ENCODE results near the gene PBX3.

The PBX3 gene

DNA sequence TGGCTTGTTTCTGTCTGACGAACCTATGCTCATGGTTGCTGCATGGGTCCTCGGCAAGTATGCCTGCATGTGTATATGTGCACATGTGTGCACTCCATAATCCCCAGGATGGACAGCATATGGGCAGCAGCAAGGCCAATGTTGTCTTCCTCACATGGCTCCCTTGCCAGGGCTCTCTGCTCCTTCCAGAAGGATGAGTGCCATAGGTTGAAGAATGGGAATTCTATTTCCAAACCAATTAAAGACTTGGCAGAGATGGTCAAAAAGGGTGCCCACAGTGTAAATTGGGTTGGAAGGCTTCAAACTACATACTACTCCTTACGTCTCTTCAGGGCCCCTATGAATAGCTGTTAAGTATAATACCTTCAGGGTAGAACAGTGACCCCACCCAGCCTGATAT lies 212.1 kb downstream of the PBX3 start:
- DNase-seq: no peak

DNA sequence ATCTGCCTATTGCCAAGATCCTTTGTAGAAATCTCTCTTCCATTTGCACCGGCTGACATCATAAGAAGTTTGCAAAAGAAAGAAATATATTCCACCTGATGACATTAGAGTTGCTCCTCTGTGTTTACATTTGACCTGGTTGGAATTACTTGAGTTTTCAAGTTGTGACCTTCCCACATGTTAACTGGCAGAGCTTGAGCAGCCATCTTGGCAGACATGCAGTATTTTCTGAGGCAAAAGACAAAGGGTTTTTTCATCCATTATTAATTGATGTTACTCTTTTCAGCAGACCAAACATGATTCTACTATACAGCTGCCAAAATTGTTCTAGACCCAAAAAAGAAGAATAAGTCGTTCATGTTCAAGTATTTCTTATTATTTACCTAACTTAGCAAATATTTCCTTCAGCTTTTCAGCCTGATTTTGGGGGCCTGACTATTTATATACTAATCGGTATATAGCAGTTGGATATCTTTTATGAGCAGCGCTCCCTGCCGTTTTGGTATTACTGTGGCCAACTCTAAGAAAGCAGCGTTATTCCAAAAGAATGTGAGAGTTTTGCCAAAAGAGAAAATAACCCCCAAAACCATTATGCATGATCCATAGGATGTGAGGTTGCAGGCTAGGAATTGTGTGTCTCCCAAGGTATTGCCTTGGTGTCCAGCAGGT lies 212.9 kb downstream of the PBX3 start:
- DNase-seq: no peak

- DNase-seq: no peak
Measured at GRCh38 chr9:125960626-125961025, 213.5 kb downstream of the PBX3 start.

DNA sequence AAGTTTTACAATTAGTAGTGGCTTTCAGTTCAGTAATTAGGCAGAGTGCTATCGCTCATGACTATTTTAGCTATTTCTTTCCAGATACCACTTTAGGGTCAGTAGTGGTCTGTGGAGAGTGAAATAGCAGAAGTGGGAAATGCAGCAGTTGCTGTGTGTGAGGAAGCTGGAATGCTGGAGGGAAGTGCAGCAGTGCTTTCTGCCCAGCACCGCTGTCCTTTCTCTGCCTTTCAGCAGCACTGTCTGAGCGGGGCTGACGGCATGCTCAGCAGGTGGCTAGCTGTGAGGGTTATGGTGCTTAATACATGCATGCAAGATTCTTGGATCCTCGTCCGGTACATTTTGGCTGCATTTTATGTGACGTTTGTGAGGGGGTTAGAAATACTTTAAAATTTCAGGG lies 213.9 kb downstream of the PBX3 start:
- no peak for DNase-seq

GRCh38 chr9:125963932-125964331 lies 216.8 kb downstream of the PBX3 start:
- DNase-seq: no peak

GRCh38 chr9:125964702-125965225 lies 217.6 kb downstream of the PBX3 start:
- no peak for DNase-seq

DNA sequence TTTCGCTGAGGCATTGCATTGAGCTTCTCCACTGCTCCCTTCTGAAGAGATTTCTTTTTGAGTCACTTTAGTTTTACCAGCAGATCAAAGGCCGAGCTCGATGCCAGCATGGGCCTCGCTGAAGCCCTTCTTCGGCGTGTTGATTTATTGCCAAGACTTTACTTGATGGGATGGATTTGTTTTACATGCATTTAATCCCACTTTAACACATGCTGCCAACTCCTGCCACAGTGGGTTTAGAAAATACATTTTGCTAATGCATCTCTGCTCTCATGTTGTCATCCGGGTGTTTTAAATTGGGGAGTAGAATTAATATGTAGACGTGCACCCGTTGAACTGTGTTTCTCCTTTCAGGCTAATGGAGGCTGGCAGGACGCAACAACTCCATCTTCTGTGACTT lies 218.3 kb downstream of the PBX3 start:
- peak; percentile 95 for DNase-seq

DNA sequence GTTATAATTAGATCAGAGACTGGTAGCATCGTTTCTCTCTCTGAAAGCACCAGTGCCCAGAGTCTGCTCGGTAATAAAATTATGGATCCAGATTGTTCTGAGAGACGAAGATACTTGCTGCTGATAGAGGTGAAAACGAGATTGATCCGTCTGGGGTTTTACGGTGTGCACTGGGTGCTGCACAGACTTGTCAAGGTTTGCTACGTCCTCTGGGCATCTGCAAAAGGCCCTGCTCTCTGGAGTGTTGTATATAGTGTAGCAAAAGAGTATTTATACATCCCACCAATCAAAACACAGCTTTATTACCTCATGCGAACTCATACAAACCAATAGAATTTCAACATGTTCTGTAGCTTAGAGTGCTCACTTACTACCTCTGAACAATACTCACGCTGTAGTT lies 219.3 kb downstream of the PBX3 start:
- peak; percentile 53 for DNase-seq

- peak; percentile 73 for DNase-seq
Measured at GRCh38 chr9:125966959-125967711, 220.0 kb downstream of the PBX3 start.

- DNase-seq: no peak
Measured at GRCh38 chr9:125968714-125969374, 221.7 kb downstream of the PBX3 start.

- no peak for DNase-seq
Measured at GRCh38 chr9:125969462-125969861, 222.3 kb downstream of the PBX3 start.

- no peak for DNase-seq
Measured at GRCh38 chr9:125969868-125970267, 222.7 kb downstream of the PBX3 start.

- DNase-seq: no peak
Measured at GRCh38 chr9:125970340-125970739, 223.2 kb downstream of the PBX3 start.

DNA sequence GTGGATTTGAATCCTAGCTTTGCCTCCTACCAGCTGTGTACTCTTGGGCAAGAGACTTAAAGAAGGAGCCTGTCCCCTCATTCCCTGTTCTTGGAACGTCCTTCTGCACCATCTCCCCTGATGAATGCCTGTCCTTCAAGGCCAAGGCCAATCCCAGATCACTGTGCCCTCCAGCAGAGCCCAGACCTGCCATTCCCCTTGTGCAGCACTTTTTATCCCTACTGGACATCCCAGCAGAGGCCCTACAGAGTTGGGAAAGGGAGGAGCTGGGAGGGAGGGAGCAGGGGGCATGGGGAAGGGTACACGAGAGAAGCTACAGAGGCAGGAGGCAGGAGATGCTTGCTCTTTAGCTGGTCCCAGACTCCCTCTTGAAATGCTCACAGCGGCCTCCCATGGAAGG lies 223.9 kb downstream of the PBX3 start:
- no peak for DNase-seq

- DNase-seq: no peak
Measured at GRCh38 chr9:125972012-125972729, 225.0 kb downstream of the PBX3 start.

GRCh38 chr9:125973547-125973946 lies 226.4 kb downstream of the PBX3 start:
- no peak for DNase-seq

GRCh38 chr9:125974705-125975104 lies 227.5 kb downstream of the PBX3 start:
- no peak for DNase-seq

- no peak for DNase-seq
Measured at GRCh38 chr9:125977223-125977622, 230.1 kb downstream of the PBX3 start.

GRCh38 chr9:125979383-125979782 lies 232.2 kb downstream of the PBX3 start:
- no peak for DNase-seq

DNA sequence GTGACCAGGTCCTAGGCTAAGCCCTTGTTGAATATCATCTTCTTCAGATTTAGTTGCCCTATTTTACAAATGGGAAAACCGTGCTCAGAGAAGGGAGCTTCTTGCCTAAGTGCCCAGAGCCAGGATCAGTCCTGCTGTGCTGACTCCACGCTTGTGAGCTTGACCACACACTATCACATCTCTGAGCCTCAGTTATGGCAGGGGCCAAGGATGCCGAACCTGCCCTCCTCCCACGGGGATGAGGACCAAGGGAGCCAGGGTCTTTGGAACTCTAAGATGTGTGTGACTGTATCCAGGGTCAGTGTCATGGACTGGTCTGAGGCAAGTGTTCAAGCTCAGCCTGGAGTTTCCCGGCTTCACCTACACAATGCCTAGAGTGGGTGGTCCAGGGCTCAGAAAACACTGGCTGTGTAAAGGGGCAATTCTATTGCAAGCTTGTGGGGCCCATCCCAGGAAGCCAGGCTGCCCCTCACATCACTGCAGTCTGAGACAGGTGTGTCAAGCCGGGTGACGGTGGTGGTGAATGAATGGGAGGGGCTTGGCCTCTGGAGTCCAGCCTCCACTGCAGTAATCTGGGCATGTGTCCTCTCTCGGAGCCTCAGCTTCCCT lies 235.7 kb downstream of the PBX3 start:
- DNase-seq: no peak

DNA sequence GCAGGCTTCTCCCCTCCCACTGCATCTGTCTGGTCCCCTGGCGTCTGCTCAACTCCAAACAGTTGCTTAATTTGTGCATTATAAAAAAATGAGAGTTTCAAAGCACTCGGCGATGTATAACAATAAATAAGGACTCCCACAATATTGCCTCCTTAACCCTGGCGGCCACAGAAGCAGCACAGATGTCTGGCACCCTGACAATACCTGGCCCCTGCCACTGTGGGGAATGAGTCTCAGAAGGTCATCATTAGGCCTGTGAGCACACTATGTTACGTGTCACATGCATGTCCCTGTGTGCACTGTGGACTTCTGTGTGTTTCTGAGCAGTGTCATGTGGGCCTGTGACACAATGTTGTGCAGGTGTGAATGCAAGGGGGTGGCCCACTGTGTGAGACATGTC lies 236.5 kb downstream of the PBX3 start:
- no peak for DNase-seq

GRCh38 chr9:125984461-125984860 lies 237.3 kb downstream of the PBX3 start:
- DNase-seq: no peak
